Measurements from ENCODE around the gene ITGB1BP1.

The ITGB1BP1 gene

DNA sequence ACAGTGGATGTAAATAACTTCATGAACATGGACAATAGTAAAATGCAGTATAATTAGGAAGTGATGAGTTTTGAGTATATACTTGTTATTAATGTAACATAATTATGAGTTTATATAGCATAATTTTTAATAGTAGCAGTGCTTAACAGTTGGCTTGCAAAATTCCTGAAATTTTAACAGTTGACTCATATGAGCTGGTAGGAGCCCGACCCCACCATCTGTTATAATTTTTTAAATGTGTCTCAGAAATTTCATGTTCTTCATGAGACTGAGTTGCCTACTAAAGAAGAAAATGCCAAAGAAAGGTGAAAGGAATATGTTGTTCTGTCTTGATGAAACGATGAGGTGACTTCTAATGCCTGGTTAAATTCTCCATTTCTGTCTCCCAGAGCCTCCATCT lies 62.6 kb downstream of the ITGB1BP1 start:
- no peak overlapping the region for H3K4me2 ChIP-seq (ENCODE audit: low read length)
- H3K9me2 ChIP-seq (ENCODE audit: low read depth, low read length) = no peaks in the 10 kb centered on the region
- no peaks in the 10 kb centered on the region for H4K20me1 ChIP-seq (ENCODE audit: insufficient read depth, low read length)
- H3K9me3 ChIP-seq (ENCODE audit: low read length) = no peaks in the 10 kb centered on the region
- TF ChIP-seq, protein P1, sequence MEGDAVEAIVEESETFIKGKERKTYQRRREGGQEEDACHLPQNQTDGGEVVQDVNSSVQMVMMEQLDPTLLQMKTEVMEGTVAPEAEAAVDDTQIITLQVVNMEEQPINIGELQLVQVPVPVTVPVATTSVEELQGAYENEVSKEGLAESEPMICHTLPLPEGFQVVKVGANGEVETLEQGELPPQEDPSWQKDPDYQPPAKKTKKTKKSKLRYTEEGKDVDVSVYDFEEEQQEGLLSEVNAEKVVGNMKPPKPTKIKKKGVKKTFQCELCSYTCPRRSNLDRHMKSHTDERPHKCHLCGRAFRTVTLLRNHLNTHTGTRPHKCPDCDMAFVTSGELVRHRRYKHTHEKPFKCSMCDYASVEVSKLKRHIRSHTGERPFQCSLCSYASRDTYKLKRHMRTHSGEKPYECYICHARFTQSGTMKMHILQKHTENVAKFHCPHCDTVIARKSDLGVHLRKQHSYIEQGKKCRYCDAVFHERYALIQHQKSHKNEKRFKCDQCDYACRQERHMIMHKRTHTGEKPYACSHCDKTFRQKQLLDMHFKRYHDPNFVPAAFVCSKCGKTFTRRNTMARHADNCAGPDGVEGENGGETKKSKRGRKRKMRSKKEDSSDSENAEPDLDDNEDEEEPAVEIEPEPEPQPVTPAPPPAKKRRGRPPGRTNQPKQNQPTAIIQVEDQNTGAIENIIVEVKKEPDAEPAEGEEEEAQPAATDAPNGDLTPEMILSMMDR (IDR thresholded peaks at IDR 0.05; ENCODE audit: low read length) = no peak
- TF ChIP-seq EZH2 (IDR thresholded peaks at IDR 0.05; ENCODE audit: borderline replicate concordance, low read length) = no peak
- H3K27ac ChIP-seq (ENCODE audit: low read depth, low read length, poor library complexity, severe bottlenecking) = no peak overlapping the region
- H3K9ac ChIP-seq (ENCODE audit: low read length) = no peak overlapping the region
- no peaks in the 10 kb centered on the region for H3F3A ChIP-seq (ENCODE audit: insufficient read depth, low read length)
- H3K36me3 ChIP-seq (ENCODE audit: insufficient read depth, low read length) = no peaks in the 10 kb centered on the region
- H3K4me3 ChIP-seq (ENCODE audit: low read depth, low read length, poor library complexity, severe bottlenecking) = no peak overlapping the region
- H3K27me3 ChIP-seq (ENCODE audit: insufficient read depth, low read length) = no peaks in the 10 kb centered on the region
- no peaks in the 10 kb centered on the region for H3K4me1 ChIP-seq (ENCODE audit: insufficient read depth, low read length, severe bottlenecking)
- no peak overlapping the region for H2AFZ ChIP-seq (ENCODE audit: low read length)
- no peaks in the 10 kb centered on the region for H3K79me2 ChIP-seq (ENCODE audit: insufficient read depth, low read length)

DNA sequence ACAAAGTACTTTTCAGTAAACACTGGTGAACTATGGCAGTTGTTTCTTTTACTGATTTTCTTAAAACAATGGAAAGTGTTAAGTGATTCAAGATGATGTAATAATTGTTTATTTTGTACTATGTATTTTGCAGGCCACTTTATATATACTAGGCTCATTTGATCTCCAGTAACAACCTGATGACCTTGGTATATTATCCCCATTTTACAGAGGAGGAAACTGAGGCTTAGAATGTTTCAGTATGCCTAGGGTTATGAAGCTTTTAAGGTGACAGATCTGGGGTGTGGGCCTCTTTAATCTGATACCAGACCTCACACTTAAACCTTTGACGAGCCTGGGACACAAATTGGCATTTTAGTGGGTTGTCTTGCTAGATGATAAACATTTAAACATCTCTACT lies 63.2 kb downstream of the ITGB1BP1 start:
- no peaks in the 10 kb centered on the region for H3K79me2 ChIP-seq (ENCODE audit: insufficient read depth, low read length)
- H4K20me1 ChIP-seq (ENCODE audit: insufficient read depth, low read length) = no peaks in the 10 kb centered on the region
- no peak overlapping the region for H3K4me2 ChIP-seq (ENCODE audit: low read length)
- no peaks in the 10 kb centered on the region for H3K27me3 ChIP-seq (ENCODE audit: insufficient read depth, low read length)
- no peaks in the 10 kb centered on the region for H3K36me3 ChIP-seq (ENCODE audit: insufficient read depth, low read length)
- H3K27ac ChIP-seq (ENCODE audit: low read depth, low read length, poor library complexity, severe bottlenecking) = no peak overlapping the region
- no peak overlapping the region for H3K9ac ChIP-seq (ENCODE audit: low read length)
- H3K9me3 ChIP-seq (ENCODE audit: low read length) = no peaks in the 10 kb centered on the region
- H3F3A ChIP-seq (ENCODE audit: insufficient read depth, low read length) = no peaks in the 10 kb centered on the region
- H3K9me2 ChIP-seq (ENCODE audit: low read depth, low read length) = no peaks in the 10 kb centered on the region
- H3K4me1 ChIP-seq (ENCODE audit: insufficient read depth, low read length, severe bottlenecking) = no peaks in the 10 kb centered on the region
- H3K4me3 ChIP-seq (ENCODE audit: low read depth, low read length, poor library complexity, severe bottlenecking) = no peak overlapping the region
- TF ChIP-seq, protein P1 (IDR thresholded peaks at IDR 0.05; ENCODE audit: low read length) = no peak
- TF ChIP-seq EZH2 (IDR thresholded peaks at IDR 0.05; ENCODE audit: borderline replicate concordance, low read length) = no peak
- no peak overlapping the region for H2AFZ ChIP-seq (ENCODE audit: low read length)

DNA sequence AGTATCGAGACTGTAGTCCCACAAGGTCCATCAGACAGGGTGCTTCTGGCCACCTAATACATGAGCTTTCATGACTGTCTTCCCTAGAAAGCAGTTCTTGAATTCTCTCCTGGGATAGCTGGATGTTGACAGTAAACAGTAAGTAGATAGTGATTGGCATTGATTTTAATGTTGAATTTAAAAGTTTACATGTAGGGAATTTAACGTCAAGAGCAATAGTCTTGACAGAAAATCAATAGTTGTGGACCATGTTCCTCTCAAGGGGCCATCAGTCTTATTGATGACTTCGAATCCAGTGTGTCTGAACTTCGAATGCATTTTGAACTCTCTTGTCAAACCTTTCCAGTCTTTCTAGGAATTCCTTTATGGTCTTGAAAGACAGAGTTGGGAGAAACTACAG lies 63.9 kb downstream of the ITGB1BP1 start:
- no peaks in the 10 kb centered on the region for H3K36me3 ChIP-seq (ENCODE audit: insufficient read depth, low read length)
- no peak overlapping the region for H3K9ac ChIP-seq (ENCODE audit: low read length)
- no peaks in the 10 kb centered on the region for H4K20me1 ChIP-seq (ENCODE audit: insufficient read depth, low read length)
- H3K4me3 ChIP-seq (ENCODE audit: low read depth, low read length, poor library complexity, severe bottlenecking) = no peak overlapping the region
- H3K4me2 ChIP-seq (ENCODE audit: low read length) = no peak overlapping the region
- H3K27me3 ChIP-seq (ENCODE audit: insufficient read depth, low read length) = no peaks in the 10 kb centered on the region
- no peaks in the 10 kb centered on the region for H3K9me3 ChIP-seq (ENCODE audit: low read length)
- H3K4me1 ChIP-seq (ENCODE audit: insufficient read depth, low read length, severe bottlenecking) = no peaks in the 10 kb centered on the region
- H2AFZ ChIP-seq (ENCODE audit: low read length) = no peak overlapping the region
- no peak for TF ChIP-seq EZH2 (IDR thresholded peaks at IDR 0.05; ENCODE audit: borderline replicate concordance, low read length)
- TF ChIP-seq, protein P1 (IDR thresholded peaks at IDR 0.05; ENCODE audit: low read length) = no peak
- no peaks in the 10 kb centered on the region for H3K79me2 ChIP-seq (ENCODE audit: insufficient read depth, low read length)
- H3K9me2 ChIP-seq (ENCODE audit: low read depth, low read length) = no peaks in the 10 kb centered on the region
- no peaks in the 10 kb centered on the region for H3F3A ChIP-seq (ENCODE audit: insufficient read depth, low read length)
- H3K27ac ChIP-seq (ENCODE audit: low read depth, low read length, poor library complexity, severe bottlenecking) = no peak overlapping the region

Measured in OCI-LY1 (cell line).